Neural cell (in vitro differentiated cells): ENCODE data around the gene CGNL1. TPM values are rescaled to one million over a fixed set of nuclear protein-coding genes. Genes with fewer than 3 reads are reported as not detected.

Experiments used
- H2AFZ ChIP-seq: fragments of 200-600, 300-800 bp; sonication (generic), shearing (Covaris generic); 2 replicates; pipeline ENCODE4 v1.6.0; 2014; ENCODE audit warnings: low read depth, mild to moderate bottlenecking, antibody characterized with exemption, low read length, moderate library complexity
- H3F3A ChIP-seq: fragments of 200-600 bp; shearing (Covaris generic); 2 replicates; pipeline ENCODE4 v1.6.1; 2016; ENCODE audit warnings: mild to moderate bottlenecking, moderate library complexity, mixed read lengths, antibody characterized with exemption, low read length; ENCODE audit not compliant: insufficient read depth, poor library complexity, severe bottlenecking
- H3K27ac ChIP-seq: fragments of 200-600, 300-800 bp; sonication (generic), shearing (Covaris generic); 2 replicates; pipeline ENCODE4 v1.5.1; 2014; ENCODE audit warnings: mild to moderate bottlenecking, low read length, moderate library complexity
- H3K27me3 ChIP-seq: fragments of 300-800, 200-600 bp; sonication (generic), shearing (Covaris generic); 2 replicates; pipeline ENCODE4 v1.6.0; 2014; ENCODE audit warnings: mild to moderate bottlenecking, low read depth, low read length, moderate library complexity; ENCODE audit not compliant: insufficient read depth
- H3K36me3 ChIP-seq: fragments of 300-800, 200-600 bp; sonication (generic), shearing (Covaris generic); 2 replicates; pipeline ENCODE4 v1.5.1; 2014; ENCODE audit warnings: mild to moderate bottlenecking, antibody characterized with exemption, low read length, moderate library complexity; ENCODE audit not compliant: insufficient read depth
- H3K4me2 ChIP-seq: fragments of 300-800, 200-600 bp; sonication (generic), shearing (Covaris generic); 2 replicates; pipeline ENCODE4 v1.6.0; 2014; ENCODE audit warnings: mild to moderate bottlenecking, low read length
- H3K4me3 ChIP-seq: fragments of 300-800, 200-600 bp; sonication (generic), shearing (Covaris generic); 2 replicates; pipeline ENCODE4 v1.5.1; 2014; ENCODE audit warnings: mild to moderate bottlenecking, low read length, moderate library complexity
- H3K79me2 ChIP-seq: fragments of 200-600 bp; shearing (Covaris generic); replicated peaks from 2 replicates; pipeline ENCODE4 v1.6.0; 2014; ENCODE audit warnings: mild to moderate bottlenecking, low read length, moderate library complexity; ENCODE audit not compliant: insufficient read depth
- H3K9ac ChIP-seq: fragments of 300-800, 200-600 bp; sonication (generic), shearing (Covaris generic); 2 replicates; pipeline ENCODE4 v1.6.1; 2016; ENCODE audit warnings: mild to moderate bottlenecking, low read length, mixed read lengths
- H3K9me2 ChIP-seq: fragments of 200-600 bp; shearing (Covaris generic); 2 replicates; pipeline ENCODE4 v1.6.1; 2016; ENCODE audit warnings: mild to moderate bottlenecking, low read length, mixed read lengths; ENCODE audit not compliant: insufficient read depth
- H3K9me3 ChIP-seq: fragments of 200-600, 300-800 bp; sonication (generic), shearing (Covaris generic); 2 replicates; pipeline ENCODE4 v1.6.1; 2016; ENCODE audit warnings: mild to moderate bottlenecking, mixed run types, low read length, moderate library complexity, mixed read lengths
- H4K20me1 ChIP-seq: fragments of 200-600 bp; shearing (Covaris generic); 2 replicates; pipeline ENCODE4 v1.6.1; 2016; ENCODE audit warnings: mild to moderate bottlenecking, mixed run types; ENCODE audit not compliant: insufficient read depth
- EP300 ChIP-seq: fragments of 450-650 bp; conservative IDR thresholded peaks from 2 replicates; pipeline ENCODE4 v1.6.1; 2014; ENCODE audit warnings: antibody characterized with exemption, mild to moderate bottlenecking, moderate library complexity; ENCODE audit not compliant: poor library complexity, severe bottlenecking
- EZH2 ChIP-seq: fragments of 200-600, 300-800 bp; shearing (Covaris generic), sonication (generic); IDR thresholded peaks from 2 replicates; pipeline ENCODE4 v1.6.1; 2014; ENCODE audit warnings: antibody characterized with exemption, low read length, borderline replicate concordance, mild to moderate bottlenecking; ENCODE audit not compliant: insufficient read depth, poor library complexity, severe bottlenecking
- MXI1 ChIP-seq: fragments of 450-650 bp; conservative IDR thresholded peaks from 2 replicates; pipeline ENCODE4 v1.6.1; 2014; ENCODE audit warnings: antibody characterized with exemption, mild to moderate bottlenecking; ENCODE audit not compliant: poor library complexity, severe bottlenecking
- POLR2AphosphoS5 ChIP-seq: IDR thresholded peaks from 2 replicates; pipeline ENCODE4 v1.6.1; 2012
- RAD21 ChIP-seq: fragments of 450-650 bp; conservative IDR thresholded peaks from 2 replicates; pipeline ENCODE4 v1.6.1; 2014; ENCODE audit warnings: antibody characterized with exemption, mild to moderate bottlenecking, moderate library complexity
- SMC3 ChIP-seq: fragments of 450-650 bp; conservative IDR thresholded peaks from 2 replicates; pipeline ENCODE4 v1.6.1; 2014; ENCODE audit warnings: antibody characterized with exemption, mild to moderate bottlenecking, moderate library complexity; ENCODE audit not compliant: poor library complexity
- TAF1 ChIP-seq: IDR thresholded peaks from 2 replicates; pipeline ENCODE4 v1.6.1; 2012; ENCODE audit warnings: low read depth
- polyA plus RNA-seq: library from polyadenylated mRNA; depleted of rRNA; stranded (reverse); fragments of >200 nt; gene quantifications from 2 replicates; pipeline ENCODE4 v1.2.3, GENCODE V29; 2014
- TF ChIP-seq, protein P1 (sequence below): IDR thresholded peaks from 2 replicates; pipeline ENCODE4 v1.6.1; 2012; ENCODE audit warnings: borderline replicate concordance
- TF ChIP-seq, protein P2 (sequence below): fragments of 450-650 bp; IDR thresholded peaks from 2 replicates; pipeline ENCODE4 v1.5.1; 2014; ENCODE audit warnings: antibody characterized with exemption, mild to moderate bottlenecking, moderate library complexity; ENCODE audit not compliant: poor library complexity, severe bottlenecking

The CGNL1 gene
- polyA plus RNA-seq, 1 donor from 2014 or later: 0.26 TPM

DNA sequence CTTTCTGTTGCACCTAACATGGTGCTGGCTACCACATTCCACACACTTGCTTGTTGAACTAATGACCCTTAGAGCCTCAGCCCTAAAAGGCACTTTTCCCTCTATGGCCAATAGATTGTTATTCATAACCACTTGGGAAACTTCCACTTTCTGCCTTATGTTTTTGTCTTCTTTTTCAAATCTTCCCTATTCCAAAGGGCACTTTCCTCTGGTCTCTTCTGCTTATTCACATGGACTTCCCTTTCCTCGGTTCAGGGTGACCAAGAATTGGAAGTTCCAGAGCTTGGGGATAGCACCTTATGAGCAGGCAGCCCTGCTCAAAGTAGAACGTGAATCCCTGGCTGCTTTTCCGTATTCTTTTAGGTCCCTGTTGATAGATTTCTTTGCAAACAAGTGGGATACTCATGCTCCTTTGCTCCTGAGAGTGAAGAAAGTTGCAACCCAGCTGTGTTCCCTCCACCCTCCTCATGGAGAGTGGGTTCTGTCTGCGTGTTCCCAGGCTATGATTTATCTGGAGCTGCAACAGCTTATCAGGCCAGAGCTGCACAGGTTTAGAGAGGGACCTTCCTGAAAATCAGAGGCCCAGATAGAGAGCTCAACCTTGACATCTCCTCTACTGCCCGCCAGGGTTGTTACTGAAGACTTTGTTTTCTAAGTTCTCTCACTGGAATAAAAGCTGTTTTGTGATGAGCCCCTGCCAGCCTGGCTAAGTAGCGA, 156.6 kb downstream of the CGNL1 start:
- H3F3A ChIP-seq: no peaks in the 10 kb centered on the region
- H3K27ac ChIP-seq: no peak overlapping the region
- H3K27me3 ChIP-seq: no peaks in the 10 kb centered on the region
- H4K20me1 ChIP-seq: no peaks in the 10 kb centered on the region
- H3K36me3 ChIP-seq: no peaks in the 10 kb centered on the region
- no peaks in the 10 kb centered on the region for H3K9me2 ChIP-seq
- H3K4me3 ChIP-seq: no peak overlapping the region
- no peak for TF ChIP-seq RAD21
- TF ChIP-seq POLR2AphosphoS5: no peak
- TF ChIP-seq, protein P1, sequence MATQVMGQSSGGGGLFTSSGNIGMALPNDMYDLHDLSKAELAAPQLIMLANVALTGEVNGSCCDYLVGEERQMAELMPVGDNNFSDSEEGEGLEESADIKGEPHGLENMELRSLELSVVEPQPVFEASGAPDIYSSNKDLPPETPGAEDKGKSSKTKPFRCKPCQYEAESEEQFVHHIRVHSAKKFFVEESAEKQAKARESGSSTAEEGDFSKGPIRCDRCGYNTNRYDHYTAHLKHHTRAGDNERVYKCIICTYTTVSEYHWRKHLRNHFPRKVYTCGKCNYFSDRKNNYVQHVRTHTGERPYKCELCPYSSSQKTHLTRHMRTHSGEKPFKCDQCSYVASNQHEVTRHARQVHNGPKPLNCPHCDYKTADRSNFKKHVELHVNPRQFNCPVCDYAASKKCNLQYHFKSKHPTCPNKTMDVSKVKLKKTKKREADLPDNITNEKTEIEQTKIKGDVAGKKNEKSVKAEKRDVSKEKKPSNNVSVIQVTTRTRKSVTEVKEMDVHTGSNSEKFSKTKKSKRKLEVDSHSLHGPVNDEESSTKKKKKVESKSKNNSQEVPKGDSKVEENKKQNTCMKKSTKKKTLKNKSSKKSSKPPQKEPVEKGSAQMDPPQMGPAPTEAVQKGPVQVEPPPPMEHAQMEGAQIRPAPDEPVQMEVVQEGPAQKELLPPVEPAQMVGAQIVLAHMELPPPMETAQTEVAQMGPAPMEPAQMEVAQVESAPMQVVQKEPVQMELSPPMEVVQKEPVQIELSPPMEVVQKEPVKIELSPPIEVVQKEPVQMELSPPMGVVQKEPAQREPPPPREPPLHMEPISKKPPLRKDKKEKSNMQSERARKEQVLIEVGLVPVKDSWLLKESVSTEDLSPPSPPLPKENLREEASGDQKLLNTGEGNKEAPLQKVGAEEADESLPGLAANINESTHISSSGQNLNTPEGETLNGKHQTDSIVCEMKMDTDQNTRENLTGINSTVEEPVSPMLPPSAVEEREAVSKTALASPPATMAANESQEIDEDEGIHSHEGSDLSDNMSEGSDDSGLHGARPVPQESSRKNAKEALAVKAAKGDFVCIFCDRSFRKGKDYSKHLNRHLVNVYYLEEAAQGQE: no peak
- TF ChIP-seq, protein P2, sequence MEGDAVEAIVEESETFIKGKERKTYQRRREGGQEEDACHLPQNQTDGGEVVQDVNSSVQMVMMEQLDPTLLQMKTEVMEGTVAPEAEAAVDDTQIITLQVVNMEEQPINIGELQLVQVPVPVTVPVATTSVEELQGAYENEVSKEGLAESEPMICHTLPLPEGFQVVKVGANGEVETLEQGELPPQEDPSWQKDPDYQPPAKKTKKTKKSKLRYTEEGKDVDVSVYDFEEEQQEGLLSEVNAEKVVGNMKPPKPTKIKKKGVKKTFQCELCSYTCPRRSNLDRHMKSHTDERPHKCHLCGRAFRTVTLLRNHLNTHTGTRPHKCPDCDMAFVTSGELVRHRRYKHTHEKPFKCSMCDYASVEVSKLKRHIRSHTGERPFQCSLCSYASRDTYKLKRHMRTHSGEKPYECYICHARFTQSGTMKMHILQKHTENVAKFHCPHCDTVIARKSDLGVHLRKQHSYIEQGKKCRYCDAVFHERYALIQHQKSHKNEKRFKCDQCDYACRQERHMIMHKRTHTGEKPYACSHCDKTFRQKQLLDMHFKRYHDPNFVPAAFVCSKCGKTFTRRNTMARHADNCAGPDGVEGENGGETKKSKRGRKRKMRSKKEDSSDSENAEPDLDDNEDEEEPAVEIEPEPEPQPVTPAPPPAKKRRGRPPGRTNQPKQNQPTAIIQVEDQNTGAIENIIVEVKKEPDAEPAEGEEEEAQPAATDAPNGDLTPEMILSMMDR: no peak
- no peak for TF ChIP-seq TAF1
- no peak for TF ChIP-seq EP300
- no peak for TF ChIP-seq EZH2
- no peak for TF ChIP-seq MXI1
- no peak for TF ChIP-seq SMC3
- H2AFZ ChIP-seq: no peak overlapping the region
- H3K9me3 ChIP-seq: no peaks in the 10 kb centered on the region
- H3K9ac ChIP-seq: no peak overlapping the region
- H3K79me2 ChIP-seq: no peaks in the 10 kb centered on the region
- no peak overlapping the region for H3K4me2 ChIP-seq

DNA sequence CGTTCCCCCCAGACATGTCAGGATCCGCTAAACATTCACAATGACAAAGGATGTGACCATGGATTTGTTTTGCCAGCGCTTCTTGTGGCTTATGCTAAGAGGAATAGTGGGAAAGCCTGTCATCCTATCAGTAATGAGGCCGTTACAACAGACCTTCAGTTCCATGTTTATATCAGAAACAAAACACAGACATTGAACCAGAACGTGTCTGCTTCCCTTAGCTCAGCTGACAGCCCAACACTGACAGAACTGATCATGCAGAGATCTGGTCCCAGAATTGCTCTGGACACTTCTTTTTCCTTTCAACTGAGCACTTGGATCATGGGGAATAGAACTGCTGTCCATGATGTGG, 157.1 kb downstream of the CGNL1 start:
- Histone ChIP-seq H3K9ac (no peak overlapping the region), H2AFZ (no peak overlapping the region), H3K4me3 (no peak overlapping the region), H4K20me1 (no peaks in the 10 kb centered on the region), H3K9me3 (no peaks in the 10 kb centered on the region), H3K79me2 (no peaks in the 10 kb centered on the region), H3K4me2 (no peak overlapping the region), H3K36me3 (no peaks in the 10 kb centered on the region), H3K27me3 (no peaks in the 10 kb centered on the region), H3K27ac (no peak overlapping the region), H3F3A (no peaks in the 10 kb centered on the region), H3K9me2 (no peaks in the 10 kb centered on the region)
- TF ChIP-seq POLR2AphosphoS5 (peak; percentile 40), RAD21 (no peak), EP300 (peak; percentile 62)
